Activated CD4-positive, alpha-beta T cell treated with anti-CD3 and anti-CD28 coated beads, Interleukin-2, amount 10 ng/mL, durations not matched to agents 7 days and 5 days (primary cell): Measurements from ENCODE around the gene SUSD6. TPM values are rescaled to one million over a fixed set of nuclear protein-coding genes. Genes with fewer than 3 reads are reported as not detected.
"Not testable (repeated sequence)": the region's sequence is repeated elsewhere in the genome, so short reads cannot be mapped to it uniquely, and the experiment has no call there.

Source experiments
- CTCF ChIA-PET: fragments of 350-600 bp; sonication (Branson Sonifier 250); formaldehyde crosslinking; loops from one replicate; lab custom pipeline; 2021; ENCODE audit warnings: antibody characterized with exemption; lab: Charles Lee
- POLR2A ChIA-PET: fragments of 350-600 bp; sonication (Branson Sonifier 250); formaldehyde crosslinking; loops from one replicate; lab custom pipeline; 2021; ENCODE audit warnings: antibody characterized with exemption; lab: Charles Lee
- DNase-seq: peaks from one replicate; pipeline ENCODE4 v3.0.0-alpha.2; 2020
- H3K27ac Mint-ChIP-seq: one replicate; pipeline ENCODE4 v1.8.0; 2021; ENCODE audit warnings: mild to moderate bottlenecking, moderate library complexity, mixed read lengths
- H3K27me3 Mint-ChIP-seq: one replicate; pipeline ENCODE4 v1.8.0; 2021; ENCODE audit warnings: mixed read lengths
- H3K36me3 Mint-ChIP-seq: one replicate; pipeline ENCODE4 v1.8.0; 2021; ENCODE audit warnings: low read depth, mixed read lengths
- H3K4me1 Mint-ChIP-seq: one replicate; pipeline ENCODE4 v1.8.0; 2021; ENCODE audit warnings: mixed read lengths
- H3K4me3 Mint-ChIP-seq: one replicate; pipeline ENCODE4 v1.8.0; 2021; ENCODE audit warnings: mild to moderate bottlenecking, moderate library complexity, mixed read lengths
- H3K9me3 Mint-ChIP-seq: one replicate; pipeline ENCODE4 v1.8.0; 2021; ENCODE audit warnings: mixed read lengths
- total RNA-seq, 2 experiments: library from RNA; stranded (reverse); gene quantifications; one replicate each; pipeline ENCODE4 v1.2.3, GENCODE V29; 2021

Gene SUSD6
- total RNA-seq, 2 experiments from 2014 or later = 42.6 to 45.0 TPM

GRCh38 chr14:69595336-69595735 is 16.1 kb upstream of the SUSD6 start:
- H3K4me3 Mint-ChIP-seq = no peak overlapping the region
- ChIA-PET POLR2A (no interaction called here), CTCF (interaction anchor here (3.0 kb wide), 1 partner anchor 11 kb away, joined by 17 read pairs; no protein-coding TSS in a partner anchor)
- H3K27me3 Mint-ChIP-seq = no peaks in the 10 kb centered on the region
- H3K4me1 Mint-ChIP-seq = no peaks in the 10 kb centered on the region
- DNase-seq = no peak
- no peaks in the 10 kb centered on the region for H3K9me3 Mint-ChIP-seq
- no peaks in the 10 kb centered on the region for H3K36me3 Mint-ChIP-seq
- no peak overlapping the region for H3K27ac Mint-ChIP-seq

- H3K36me3 Mint-ChIP-seq, H3K27ac Mint-ChIP-seq, H3K4me1 Mint-ChIP-seq, H3K9me3 Mint-ChIP-seq, H3K27me3 Mint-ChIP-seq, DNase-seq, POLR2A ChIA-PET, H3K4me3 Mint-ChIP-seq: not testable (repeated sequence)
- CTCF ChIA-PET = interaction anchor here (1.3 to 1.7 kb wide), 2 partner anchors 15 to 128 kb away, joined by 3 to 6 read pairs; no protein-coding TSS in a partner anchor
Measured at GRCh38 chr14:69599431-69599830, 12.0 kb upstream of the SUSD6 start.

- Mint-ChIP-seq H3K9me3 (no peaks in the 10 kb centered on the region), H3K27me3 (no peaks in the 10 kb centered on the region), H3K4me1 (peaks cover 4% of the 10 kb centered on the region), H3K4me3 (no peak overlapping the region), H3K36me3 (no peaks in the 10 kb centered on the region), H3K27ac (no peak overlapping the region)
- no peak for DNase-seq
- ChIA-PET CTCF (no interaction called here), POLR2A (no interaction called here)
Measured at GRCh38 chr14:69600304-69600891, 11.0 kb upstream of the SUSD6 start.

GRCh38 chr14:69605738-69606137 is 5.7 kb upstream of the SUSD6 start:
- POLR2A ChIA-PET = interaction anchor here (0.9 kb wide), 1 partner anchor 161 kb away, joined by 3 read pairs; the partner anchor contains the start of gene SRSF5
- Mint-ChIP-seq H3K4me3 (no peak overlapping the region), H3K9me3 (no peaks in the 10 kb centered on the region), H3K27ac (no peak overlapping the region), H3K4me1 (peaks cover 22% of the 10 kb centered on the region), H3K36me3 (no peaks in the 10 kb centered on the region), H3K27me3 (no peaks in the 10 kb centered on the region)
- CTCF ChIA-PET = interaction anchor here (1.2 to 4.8 kb wide), 4 partner anchors 9 to 122 kb away, joined by 3 to 17 read pairs (median 5); no protein-coding TSS in a partner anchor
- DNase-seq = no peak

GRCh38 chr14:69606258-69607184 is 4.9 kb upstream of the SUSD6 start:
- Mint-ChIP-seq H3K27ac (no peak overlapping the region), H3K9me3 (no peaks in the 10 kb centered on the region), H3K27me3 (no peaks in the 10 kb centered on the region), H3K4me3 (no peak overlapping the region), H3K36me3 (no peaks in the 10 kb centered on the region), H3K4me1 (peaks cover 22% of the 10 kb centered on the region)
- ChIA-PET CTCF (interaction anchor here (0.6 to 4.8 kb wide), 5 partner anchors 10 to 154 kb away, joined by 3 to 17 read pairs (median 3); no protein-coding TSS in a partner anchor), POLR2A (no interaction called here)
- DNase-seq = no peak

- H3K9me3 Mint-ChIP-seq = no peaks in the 10 kb centered on the region
- H3K36me3 Mint-ChIP-seq = peaks cover 4% of the 10 kb centered on the region
- ChIA-PET POLR2A (no interaction called here), CTCF (interaction anchor here (0.9 to 1.4 kb wide), 4 partner anchors 14 to 117 kb away, joined by 3 to 6 read pairs (median 3); no protein-coding TSS in a partner anchor)
- peak overlapping the region; percentile 89 for H3K27ac Mint-ChIP-seq
- peaks cover 42% of the 10 kb centered on the region for H3K4me1 Mint-ChIP-seq
- H3K27me3 Mint-ChIP-seq = no peaks in the 10 kb centered on the region
- H3K4me3 Mint-ChIP-seq = peak overlapping the region; percentile 76
- no peak for DNase-seq
Measured at GRCh38 chr14:69610020-69610873, 1.1 kb upstream of the SUSD6 start.

- peaks cover 8% of the 10 kb centered on the region for H3K36me3 Mint-ChIP-seq
- DNase-seq = no peak
- H3K4me1 Mint-ChIP-seq = peaks cover 48% of the 10 kb centered on the region
- H3K4me3 Mint-ChIP-seq = peak overlapping the region; percentile 76
- POLR2A ChIA-PET = interaction anchor here (0.6 to 0.7 kb wide), 2 partner anchors 99 to 406 kb away, joined by 3 read pairs; no protein-coding TSS in a partner anchor
- H3K9me3 Mint-ChIP-seq = no peaks in the 10 kb centered on the region
- CTCF ChIA-PET = interaction anchor here (0.6 to 1.4 kb wide), 4 partner anchors 12 to 117 kb away, joined by 3 to 6 read pairs (median 3); no protein-coding TSS in a partner anchor
- H3K27me3 Mint-ChIP-seq = no peaks in the 10 kb centered on the region
- peak overlapping the region; percentile 89 for H3K27ac Mint-ChIP-seq
Measured at GRCh38 chr14:69610874-69611171, 573 bp upstream of the SUSD6 start.

GRCh38 chr14:69612014-69612782 is 802 bp downstream of the SUSD6 start:
- Mint-ChIP-seq H3K27me3 (no peaks in the 10 kb centered on the region), H3K27ac (peak overlapping the region; percentile 98), H3K4me1 (peaks cover 62% of the 10 kb centered on the region), H3K4me3 (peak overlapping the region; percentile 97), H3K9me3 (no peaks in the 10 kb centered on the region), H3K36me3 (peaks cover 21% of the 10 kb centered on the region)
- DNase-seq = peak; percentile 47
- CTCF ChIA-PET = interaction anchor here (0.6 to 1.1 kb wide), 2 partner anchors 104 to 115 kb away, joined by 3 to 4 read pairs; no protein-coding TSS in a partner anchor
- POLR2A ChIA-PET = no interaction called here

- CTCF ChIA-PET = interaction anchor here (0.6 to 1.1 kb wide), 2 partner anchors 105 to 114 kb away, joined by 3 to 4 read pairs; no protein-coding TSS in a partner anchor
- Mint-ChIP-seq H3K4me3 (peak overlapping the region; percentile 97), H3K4me1 (peaks cover 67% of the 10 kb centered on the region), H3K36me3 (peaks cover 25% of the 10 kb centered on the region), H3K27me3 (no peaks in the 10 kb centered on the region), H3K9me3 (no peaks in the 10 kb centered on the region), H3K27ac (peak overlapping the region; percentile 98)
- DNase-seq = no peak
- POLR2A ChIA-PET = no interaction called here
Measured at GRCh38 chr14:69612783-69613130, 1.4 kb downstream of the SUSD6 start.

GRCh38 chr14:69613312-69614073 is 2.1 kb downstream of the SUSD6 start:
- no peak for DNase-seq
- Mint-ChIP-seq H3K27ac (peak overlapping the region; percentile 98), H3K27me3 (no peaks in the 10 kb centered on the region), H3K4me3 (peak overlapping the region; percentile 97), H3K9me3 (no peaks in the 10 kb centered on the region), H3K36me3 (peaks cover 27% of the 10 kb centered on the region), H3K4me1 (peaks cover 72% of the 10 kb centered on the region)
- ChIA-PET POLR2A (no interaction called here), CTCF (interaction anchor here (2.4 to 3.2 kb wide), 2 partner anchors 12 to 114 kb away, joined by 5 to 8 read pairs; no protein-coding TSS in a partner anchor)

- Mint-ChIP-seq H3K9me3 (no peaks in the 10 kb centered on the region), H3K36me3 (peaks cover 34% of the 10 kb centered on the region)
Measured at GRCh38 chr14:69614592-69614991, 3.2 kb downstream of the SUSD6 start.

More at GRCh38 chr14:69614592-69614991, 3.2 kb downstream of the SUSD6 start:
- Mint-ChIP-seq H3K4me1 (peaks cover 76% of the 10 kb centered on the region), H3K27ac (peak overlapping the region; percentile 98), H3K27me3 (no peaks in the 10 kb centered on the region), H3K4me3 (peak overlapping the region; percentile 97)
- POLR2A ChIA-PET = no interaction called here
- CTCF ChIA-PET = interaction anchor here (0.8 to 3.2 kb wide), 8 partner anchors 9 to 116 kb away, joined by 3 to 8 read pairs (median 4); no protein-coding TSS in a partner anchor
- no peak for DNase-seq
